ENCODE data around the gene ZNF714. TPM values are rescaled to one million over a fixed set of nuclear protein-coding genes. Genes with fewer than 3 reads are reported as not detected.

The ZNF714 gene
- total RNA-seq, 1 donor = 9.7 TPM

DNA sequence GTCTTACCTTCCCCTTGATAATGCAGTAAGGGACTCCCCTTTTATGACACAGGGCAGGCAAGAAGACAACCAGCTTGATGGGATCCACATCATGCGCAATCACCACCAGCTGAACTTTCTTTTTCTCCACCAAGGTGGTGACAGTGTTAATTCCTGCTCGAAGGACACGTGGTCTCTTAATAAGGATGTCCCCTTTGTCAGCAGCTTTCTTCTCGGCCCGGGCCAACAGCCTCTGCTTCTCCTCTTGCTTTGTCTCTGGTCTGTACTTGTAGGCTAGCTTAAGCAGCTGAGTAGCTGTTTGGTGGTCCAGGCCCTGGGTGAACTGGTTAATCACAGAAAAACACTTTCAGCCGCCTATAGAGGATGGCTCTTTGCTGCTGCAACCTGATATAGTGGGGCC, 67.9 kb downstream of the ZNF714 start:
- no peak for DNase-seq (ENCODE audit: low read depth)

DNA sequence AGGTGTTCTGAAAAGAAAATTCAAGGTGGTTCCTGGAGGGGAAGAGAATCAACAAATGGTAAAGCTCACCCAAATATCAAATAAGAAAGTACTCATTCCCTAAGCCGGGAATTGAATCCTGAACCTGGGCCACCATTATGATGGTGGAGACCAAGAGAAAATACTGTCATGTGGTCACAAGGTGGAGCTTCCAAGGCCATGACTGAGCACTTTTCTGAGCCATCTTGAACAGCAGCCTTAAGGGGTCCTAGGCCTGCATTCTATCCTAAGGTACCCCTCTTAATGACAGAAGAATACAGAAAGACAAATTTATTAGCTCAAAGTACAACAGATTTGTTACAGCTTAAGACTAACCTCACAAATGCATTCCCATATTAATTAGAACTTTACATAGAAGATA, 69.5 kb downstream of the ZNF714 start:
- H3K4me3 ChIP-seq (ENCODE audit: low read depth, low read length) = no peak overlapping the region
- DNase-seq (ENCODE audit: low read depth) = no peak
- TF ChIP-seq, protein P1, sequence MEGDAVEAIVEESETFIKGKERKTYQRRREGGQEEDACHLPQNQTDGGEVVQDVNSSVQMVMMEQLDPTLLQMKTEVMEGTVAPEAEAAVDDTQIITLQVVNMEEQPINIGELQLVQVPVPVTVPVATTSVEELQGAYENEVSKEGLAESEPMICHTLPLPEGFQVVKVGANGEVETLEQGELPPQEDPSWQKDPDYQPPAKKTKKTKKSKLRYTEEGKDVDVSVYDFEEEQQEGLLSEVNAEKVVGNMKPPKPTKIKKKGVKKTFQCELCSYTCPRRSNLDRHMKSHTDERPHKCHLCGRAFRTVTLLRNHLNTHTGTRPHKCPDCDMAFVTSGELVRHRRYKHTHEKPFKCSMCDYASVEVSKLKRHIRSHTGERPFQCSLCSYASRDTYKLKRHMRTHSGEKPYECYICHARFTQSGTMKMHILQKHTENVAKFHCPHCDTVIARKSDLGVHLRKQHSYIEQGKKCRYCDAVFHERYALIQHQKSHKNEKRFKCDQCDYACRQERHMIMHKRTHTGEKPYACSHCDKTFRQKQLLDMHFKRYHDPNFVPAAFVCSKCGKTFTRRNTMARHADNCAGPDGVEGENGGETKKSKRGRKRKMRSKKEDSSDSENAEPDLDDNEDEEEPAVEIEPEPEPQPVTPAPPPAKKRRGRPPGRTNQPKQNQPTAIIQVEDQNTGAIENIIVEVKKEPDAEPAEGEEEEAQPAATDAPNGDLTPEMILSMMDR (IDR thresholded peaks at IDR 0.05; ENCODE audit: insufficient read depth, low read length) = no peak

More for the DNA sequence above, 67.9 kb downstream of the ZNF714 start:
- TF ChIP-seq, protein P1 (IDR thresholded peaks at IDR 0.05; ENCODE audit: insufficient read depth, low read length) = no peak
- no peak overlapping the region for H3K4me3 ChIP-seq (ENCODE audit: low read depth, low read length)

DNA sequence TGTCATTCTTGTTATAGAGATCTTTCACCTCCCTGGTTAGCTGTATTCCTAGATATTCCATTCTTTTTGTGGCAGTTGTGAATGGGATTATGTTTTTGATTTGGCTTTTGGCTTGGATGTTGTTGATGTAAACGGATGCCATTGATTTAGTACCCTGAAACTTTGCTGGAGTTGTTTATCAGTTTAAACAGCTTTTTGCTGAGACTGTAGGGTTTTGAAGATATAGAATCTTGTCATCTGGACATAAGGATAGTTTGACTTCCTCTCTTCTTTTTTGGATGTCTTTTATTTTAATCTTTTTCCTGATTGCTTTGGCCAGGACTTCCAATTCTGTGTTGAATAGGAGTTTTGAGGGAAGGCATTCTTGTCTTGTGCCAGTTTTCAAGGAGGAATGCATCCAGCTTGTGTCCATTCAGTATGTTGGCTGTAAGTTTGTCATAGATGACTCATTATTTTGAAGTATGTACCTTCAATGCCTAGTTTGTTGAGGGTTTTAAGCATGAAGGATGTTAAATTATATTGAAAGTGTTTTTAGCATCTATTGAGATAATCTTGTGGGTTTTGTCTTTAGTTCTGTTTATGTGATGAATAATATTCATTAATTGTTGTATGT, 76.6 kb downstream of the ZNF714 start:
- peak; percentile 66 for DNase-seq (ENCODE audit: low read depth)
- no peak overlapping the region for H3K4me3 ChIP-seq (ENCODE audit: low read depth, low read length)
- TF ChIP-seq, protein P1 (IDR thresholded peaks at IDR 0.05; ENCODE audit: insufficient read depth, low read length) = no peak

DNA sequence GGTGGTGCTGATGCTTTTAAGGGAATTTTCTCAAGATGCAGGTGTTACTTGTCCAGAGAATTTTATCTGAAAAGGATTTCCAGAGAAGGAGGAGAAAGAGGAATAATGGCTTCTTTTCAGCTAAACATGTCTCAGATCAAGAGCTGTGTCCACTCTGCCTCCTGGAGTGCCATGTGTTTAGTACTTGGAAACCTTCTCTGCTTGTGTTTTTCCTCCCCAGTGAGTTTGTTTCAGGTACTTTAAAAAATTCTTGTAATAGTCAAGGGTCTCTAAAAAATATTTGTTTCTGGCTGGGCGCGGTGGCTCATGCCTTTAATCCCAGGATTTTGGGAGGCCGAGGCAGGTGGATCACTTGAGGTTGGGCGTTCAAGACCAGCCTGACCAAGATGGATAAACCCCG, 82.5 kb downstream of the ZNF714 start:
- no peak for DNase-seq (ENCODE audit: low read depth)
- TF ChIP-seq, protein P1 (IDR thresholded peaks at IDR 0.05; ENCODE audit: insufficient read depth, low read length) = no peak
- no peak overlapping the region for H3K4me3 ChIP-seq (ENCODE audit: low read depth, low read length)

DNA sequence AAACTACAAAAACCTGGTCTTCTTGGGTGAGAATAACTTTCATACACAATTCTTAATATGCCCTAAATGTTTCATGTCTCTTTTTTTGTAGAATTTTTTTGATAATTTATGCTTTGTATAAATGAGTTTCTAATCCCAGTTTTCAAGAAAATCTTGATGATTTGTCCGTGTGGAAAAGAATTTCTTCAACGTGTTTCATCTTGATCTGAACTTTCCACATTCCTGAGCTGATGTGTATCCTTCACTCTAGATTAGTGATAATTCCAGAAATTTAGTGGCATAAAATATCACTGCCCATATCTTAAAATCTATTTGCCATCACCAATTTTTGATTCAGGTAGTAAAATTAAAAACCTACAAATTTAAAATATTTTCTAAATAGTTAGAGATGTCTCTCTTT, 84.4 kb downstream of the ZNF714 start:
- no peak overlapping the region for H3K4me3 ChIP-seq (ENCODE audit: low read depth, low read length)
- no peak for DNase-seq (ENCODE audit: low read depth)
- TF ChIP-seq, protein P1 (IDR thresholded peaks at IDR 0.05; ENCODE audit: insufficient read depth, low read length) = no peak

Small RNAs within 50 kb of the gene (small RNA-seq; reads per million reads assigned to genes)
- gene RNA5SP469 = not detected

Other genes with a start within 250 kb of the ZNF714 start
- gene ZNF85, start 159.0 kb upstream of the ZNF714 start, total RNA-seq (ENCODE audit: low replicate concordance) = 10.4 and 11.4 TPM in 2 replicates
- gene ZNF430, start 61.5 kb upstream of the ZNF714 start, total RNA-seq (ENCODE audit: low replicate concordance) = 5.6 and 9.9 TPM in 2 replicates
- gene ZNF431, start 59.8 kb downstream of the ZNF714 start, total RNA-seq (ENCODE audit: low replicate concordance) = 5.1 and 10.1 TPM in 2 replicates
- gene ZNF708, start 247.2 kb downstream of the ZNF714 start, total RNA-seq (ENCODE audit: low replicate concordance) = 8.8 and 15.9 TPM in 2 replicates